BJ (cell line): ENCODE data around the gene PPP1R9A. TPM values are rescaled to one million over a fixed set of nuclear protein-coding genes. Genes with fewer than 3 reads are reported as not detected.

Experiments used
- CTCF ChIA-PET: fragments of 350-600 bp; formaldehyde crosslinking; extraction: SDS; loops from one replicate; lab custom pipeline; 2021; ENCODE audit warnings: antibody characterized with exemption, inconsistent platforms; lab: Yijun Ruan, JAX
- POLR2A ChIA-PET: fragments of 300-600 bp; sonication (Branson Sonifier 250); formaldehyde crosslinking; extraction: SDS; loops from one replicate; lab custom pipeline; 2021; ENCODE audit warnings: antibody characterized with exemption; lab: Charles Lee
- DNase-seq: peaks from one replicate; pipeline ENCODE4 v3.0.0-alpha.2; 2011; ENCODE audit warnings: low read depth
- H3K27me3 ChIP-seq: 2 replicates; pipeline ENCODE4 v1.6.0; 2011; ENCODE audit warnings: low read length; ENCODE audit not compliant: control insufficient read depth, insufficient read depth
- H3K36me3 ChIP-seq: 2 replicates; pipeline ENCODE4 v1.5.1; 2011; ENCODE audit warnings: low read length; ENCODE audit not compliant: control insufficient read depth, insufficient read depth
- H3K4me3 ChIP-seq: 2 replicates; pipeline ENCODE4 v1.5.1; 2011; ENCODE audit warnings: low read depth, mild to moderate bottlenecking, control low read depth, low read length
- CTCF ChIP-seq: IDR thresholded peaks from 2 replicates; pipeline ENCODE4 v1.5.1; 2011; ENCODE audit warnings: low read depth, mild to moderate bottlenecking, control low read depth, inconsistent platforms, low read length, moderate library complexity; ENCODE audit not compliant: insufficient read depth
- polyA plus RNA-seq: library from polyadenylated mRNA; depleted of rRNA; stranded (reverse); fragments of >200 nt; gene quantifications from 2 replicates; pipeline ENCODE4 v1.2.3, GENCODE V29; 2011

PPP1R9A gene
- polyA plus RNA-seq, 1 experiment, result 0.09 TPM

- DNase-seq, result no peak
- POLR2A ChIA-PET, result no interaction called here
- Histone ChIP-seq H3K4me3 (no peak overlapping the region), H3K27me3 (no peaks in the 10 kb centered on the region), H3K36me3 (no peaks in the 10 kb centered on the region)
- no peak for TF ChIP-seq CTCF
- CTCF ChIA-PET, result no interaction called here
These were observed 297.2 kb downstream of the PPP1R9A start for GRCh38 chr7:95204618-95205017.

- Histone ChIP-seq H3K4me3 (no peak overlapping the region), H3K36me3 (no peaks in the 10 kb centered on the region), H3K27me3 (no peaks in the 10 kb centered on the region)
- DNase-seq, result no peak
- no peak for TF ChIP-seq CTCF
- ChIA-PET CTCF (interaction anchor here (0.9 kb wide), 1 partner anchor 24 kb away, joined by 4 read pairs; no protein-coding TSS in a partner anchor), POLR2A (no interaction called here)
These were observed 298.4 kb downstream of the PPP1R9A start for GRCh38 chr7:95205665-95206225.

- no peak for TF ChIP-seq CTCF
- ChIA-PET POLR2A (no interaction called here), CTCF (no interaction called here)
- no peak overlapping the region for H3K4me3 ChIP-seq
- no peaks in the 10 kb centered on the region for H3K27me3 ChIP-seq
- no peaks in the 10 kb centered on the region for H3K36me3 ChIP-seq
- DNase-seq, result no peak
These were observed 301.9 kb downstream of the PPP1R9A start for GRCh38 chr7:95209276-95209675.

- Histone ChIP-seq H3K36me3 (no peaks in the 10 kb centered on the region), H3K27me3 (no peaks in the 10 kb centered on the region), H3K4me3 (no peak overlapping the region)
- ChIA-PET CTCF (no interaction called here), POLR2A (no interaction called here)
- no peak for DNase-seq
- TF ChIP-seq CTCF, result no peak
These were observed 302.4 kb downstream of the PPP1R9A start for GRCh38 chr7:95209788-95210187.

- ChIA-PET POLR2A (no interaction called here), CTCF (no interaction called here)
- no peaks in the 10 kb centered on the region for H3K36me3 ChIP-seq
- no peaks in the 10 kb centered on the region for H3K27me3 ChIP-seq
- DNase-seq, result no peak
- no peak overlapping the region for H3K4me3 ChIP-seq
- no peak for TF ChIP-seq CTCF
These were observed 305.8 kb downstream of the PPP1R9A start for GRCh38 chr7:95213148-95213547.
